Medulla oblongata (tissue), 1 donor: Measurements from ENCODE around the gene ISY1.
"Not testable (repeated sequence)": the region's sequence is repeated elsewhere in the genome, so short reads cannot be mapped to it uniquely, and the experiment has no call there.

Experiments
- DNase-seq: peaks from one replicate; pipeline ENCODE4 v3.0.0-alpha.2; 2015; ENCODE audit errors: extremely low spot score

Gene ISY1

GRCh38 chr3:129166579-129167332 is 5.9 kb upstream of the ISY1 start:
- DNase-seq: no peak

- DNase-seq: not testable (repeated sequence)
These were observed 4.7 kb upstream of the ISY1 start for GRCh38 chr3:129165594-129165993.

DNA sequence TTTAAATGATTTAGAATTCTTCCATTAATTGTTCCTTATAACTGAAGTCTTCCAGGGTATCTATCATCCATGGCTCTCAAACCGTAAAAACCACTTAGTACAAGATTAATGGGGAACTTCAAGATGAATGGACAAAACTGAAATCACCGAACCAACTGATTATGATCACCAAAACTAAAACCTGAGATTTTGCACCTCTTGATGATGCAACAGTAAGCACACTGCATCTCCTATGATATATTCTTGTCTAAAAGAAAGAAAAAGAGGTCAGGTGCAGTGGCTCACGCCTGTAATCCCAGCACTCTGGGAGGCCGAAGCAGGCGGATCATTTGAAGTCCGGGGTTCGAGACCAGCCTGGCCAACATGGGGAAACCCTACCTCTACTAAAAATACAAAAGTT is 3.6 kb upstream of the ISY1 start:
- no peak for DNase-seq

DNA sequence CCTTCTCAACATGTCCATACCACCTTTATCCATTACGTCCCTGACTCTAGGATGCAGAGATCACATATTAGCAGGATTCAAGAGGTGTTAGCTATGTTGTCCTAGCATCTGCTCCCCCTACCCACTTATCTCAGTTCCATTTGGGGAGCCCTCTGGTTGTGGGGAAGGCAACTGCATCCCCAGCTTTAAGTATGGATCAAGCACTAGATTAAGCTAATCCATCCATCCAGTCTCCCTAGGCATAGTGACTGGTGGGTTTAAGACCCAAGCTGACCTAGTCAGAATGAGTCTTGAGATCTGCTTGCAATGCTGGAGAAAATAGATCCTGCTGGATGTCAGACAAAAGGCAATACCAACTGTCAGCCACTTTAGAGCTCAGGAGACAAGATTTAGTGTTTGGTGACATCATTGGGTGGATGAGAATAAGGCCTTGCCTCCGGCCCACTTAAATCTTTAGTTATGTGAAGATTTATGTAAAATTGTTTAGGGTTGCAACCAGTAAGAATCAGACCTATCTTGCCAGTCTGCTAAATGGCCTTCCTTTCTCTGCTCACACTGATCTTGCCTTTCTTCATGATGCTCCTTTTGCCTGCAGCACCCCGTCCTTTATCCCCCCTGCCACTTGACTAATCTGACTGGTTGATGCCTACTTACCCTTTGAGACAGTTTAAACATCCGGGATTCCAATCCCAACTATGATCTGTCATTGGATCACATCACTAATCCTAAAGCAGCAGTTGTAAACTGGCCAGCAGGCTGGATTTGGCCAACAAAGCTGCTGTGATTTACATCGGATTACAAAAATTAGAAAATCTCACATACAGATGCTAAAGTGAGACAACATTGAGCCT is 2.1 kb upstream of the ISY1 start:
- DNase-seq: no peak

DNA sequence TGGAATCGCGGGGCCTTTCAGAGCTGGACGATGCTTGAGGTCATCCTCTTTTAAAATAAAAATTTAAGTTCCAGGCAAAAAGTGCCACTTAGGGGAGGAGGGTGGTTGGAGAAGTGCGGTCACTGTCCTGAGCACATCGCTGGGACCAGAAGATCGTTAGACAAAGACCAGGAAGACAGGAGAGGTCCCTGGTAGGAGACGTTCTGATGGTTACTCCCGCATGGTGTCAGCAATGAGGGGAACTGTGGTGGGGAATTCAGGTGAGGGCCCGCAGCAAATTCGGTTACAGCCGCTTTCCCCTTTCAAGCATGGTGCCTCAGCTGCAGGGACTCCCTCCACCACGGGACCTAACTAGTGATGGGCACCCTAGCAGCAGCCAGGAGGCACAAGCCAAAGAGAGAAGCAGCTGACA is 1.0 kb upstream of the ISY1 start:
- DNase-seq: peak; percentile 9

- no peak for DNase-seq
These were observed 16.1 kb downstream of the ISY1 start for GRCh38 chr3:129144786-129145185.

DNA sequence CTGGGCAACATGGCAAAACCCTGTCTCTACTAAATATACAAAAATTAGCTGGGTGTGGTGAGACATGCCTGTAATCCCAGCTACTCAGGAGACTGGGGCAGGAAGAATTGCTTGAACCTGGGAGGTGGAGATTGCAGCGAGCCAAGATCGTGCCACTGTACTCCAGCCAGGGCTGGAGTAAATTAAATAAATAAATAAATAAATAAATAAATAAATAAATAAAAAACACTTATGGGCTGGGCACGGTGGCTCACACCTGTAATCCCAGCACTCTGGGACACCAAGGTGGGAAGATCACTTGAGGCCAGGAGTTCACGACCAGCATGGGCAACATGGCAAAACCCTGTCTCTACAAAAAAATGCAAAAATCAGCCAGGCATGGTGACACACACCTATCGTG is 19.9 kb downstream of the ISY1 start:
- DNase-seq: not testable (repeated sequence)

DNA sequence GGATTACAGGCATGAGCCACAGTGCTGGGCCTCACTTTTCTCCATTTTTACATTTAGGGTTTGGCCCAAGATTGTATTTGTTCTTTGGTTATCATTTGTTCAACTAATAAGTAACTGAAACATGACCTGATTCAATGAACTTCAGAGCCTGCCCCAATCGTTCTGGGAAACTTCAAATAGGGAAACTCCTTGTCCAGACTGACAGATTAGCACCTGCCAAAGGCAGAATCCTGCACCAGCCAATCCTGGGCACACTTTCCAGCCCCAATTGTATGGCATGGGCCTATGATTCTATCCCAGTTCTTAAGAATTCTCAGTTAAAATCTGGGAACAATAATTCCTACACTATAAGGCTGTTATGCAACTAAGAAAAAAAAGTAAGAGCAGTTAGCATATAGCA is 21.0 kb downstream of the ISY1 start:
- DNase-seq: no peak

DNA sequence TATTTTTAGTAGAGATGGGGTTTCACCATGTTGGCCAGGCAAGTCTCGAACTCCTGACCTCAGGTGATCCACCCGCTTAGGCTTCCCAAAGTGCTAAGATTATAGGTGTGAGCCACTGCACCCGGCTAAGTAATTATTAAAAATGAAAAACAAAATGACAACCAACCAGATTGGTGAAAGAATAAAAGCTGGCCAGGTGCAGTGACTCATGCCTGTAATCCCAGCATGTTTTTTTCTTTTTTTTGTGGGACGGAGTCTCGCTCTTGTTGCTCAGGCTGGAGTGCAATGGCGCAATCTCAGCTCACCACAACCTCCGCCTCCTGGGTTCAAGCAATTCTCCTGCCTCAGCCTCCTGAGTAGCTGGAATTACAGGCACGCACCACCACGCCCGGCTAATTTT is 24.6 kb downstream of the ISY1 start:
- DNase-seq: not testable (repeated sequence)

GRCh38 chr3:129132097-129132866 is 28.6 kb downstream of the ISY1 start:
- no peak for DNase-seq

DNA sequence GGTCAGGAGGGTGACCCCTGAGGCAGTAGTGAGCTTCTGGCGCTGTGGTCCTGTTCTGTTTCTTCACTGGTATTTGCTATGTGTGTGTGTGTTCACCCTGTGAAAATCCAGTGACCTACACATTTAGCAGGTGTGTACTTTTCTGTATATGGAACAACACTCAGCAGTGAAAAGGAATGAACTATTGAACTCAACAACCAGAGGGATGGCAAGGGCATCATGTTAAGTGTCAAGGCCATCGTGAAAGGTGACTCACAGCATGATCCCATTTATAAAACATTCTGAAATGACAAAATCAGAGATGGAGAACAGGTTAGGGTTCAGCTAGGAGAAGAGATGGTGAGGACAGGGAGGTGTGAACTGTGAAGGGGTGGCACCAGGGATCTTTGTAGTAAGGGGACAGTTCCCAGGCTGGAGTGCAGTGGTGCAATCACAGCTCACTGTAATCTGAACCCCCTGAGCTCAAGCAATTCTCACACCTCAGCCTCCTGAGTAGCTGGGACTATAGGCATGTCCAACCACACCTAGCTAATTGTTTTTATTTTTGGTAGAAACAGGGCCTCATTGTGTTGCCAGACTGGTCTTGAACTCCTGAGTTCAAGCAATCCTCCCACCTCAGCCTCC is 29.3 kb downstream of the ISY1 start:
- DNase-seq: no peak

GRCh38 chr3:129130291-129130813 is 30.5 kb downstream of the ISY1 start:
- DNase-seq: no peak

DNA sequence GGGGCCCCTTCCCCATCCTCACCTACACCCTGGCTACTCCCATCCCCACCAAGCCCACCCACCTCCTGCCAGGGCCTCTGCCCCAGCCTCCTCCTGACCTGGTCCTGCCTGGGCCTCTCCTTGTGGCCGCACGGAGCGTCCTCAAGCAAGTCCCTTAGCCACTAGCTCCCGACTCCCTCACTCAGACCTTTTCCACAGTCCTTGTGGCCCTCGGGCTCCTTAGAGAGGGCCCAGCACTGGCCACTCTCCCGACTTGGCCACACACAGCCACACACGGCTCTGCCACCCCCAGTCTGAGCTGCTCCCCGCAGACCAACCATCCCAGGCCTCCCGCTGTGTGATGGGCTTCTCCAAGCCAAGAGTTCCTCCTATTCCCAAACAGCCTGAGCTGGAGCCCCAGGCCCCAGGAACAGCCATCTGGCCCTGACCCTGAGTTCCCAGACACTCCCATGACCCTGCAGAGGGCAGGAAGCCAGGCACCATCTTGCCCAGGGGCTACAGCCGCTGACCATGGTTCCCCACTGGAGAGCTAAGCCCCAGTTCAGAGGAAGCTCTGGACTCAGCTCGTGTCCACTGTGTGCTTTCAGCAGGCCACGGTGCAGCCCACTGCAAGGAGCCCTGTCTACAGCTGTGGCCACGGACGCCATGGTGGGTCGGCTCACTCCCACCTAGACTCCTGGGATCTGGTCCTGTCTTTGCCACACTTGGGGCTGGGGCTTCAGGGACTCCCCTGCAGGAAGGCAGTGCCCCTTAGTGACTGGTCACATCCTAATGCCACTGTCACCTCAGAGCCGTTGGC is 32.3 kb downstream of the ISY1 start:
- DNase-seq: no peak

- no peak for DNase-seq
These were observed 34.1 kb downstream of the ISY1 start for GRCh38 chr3:129126726-129127280.

DNA sequence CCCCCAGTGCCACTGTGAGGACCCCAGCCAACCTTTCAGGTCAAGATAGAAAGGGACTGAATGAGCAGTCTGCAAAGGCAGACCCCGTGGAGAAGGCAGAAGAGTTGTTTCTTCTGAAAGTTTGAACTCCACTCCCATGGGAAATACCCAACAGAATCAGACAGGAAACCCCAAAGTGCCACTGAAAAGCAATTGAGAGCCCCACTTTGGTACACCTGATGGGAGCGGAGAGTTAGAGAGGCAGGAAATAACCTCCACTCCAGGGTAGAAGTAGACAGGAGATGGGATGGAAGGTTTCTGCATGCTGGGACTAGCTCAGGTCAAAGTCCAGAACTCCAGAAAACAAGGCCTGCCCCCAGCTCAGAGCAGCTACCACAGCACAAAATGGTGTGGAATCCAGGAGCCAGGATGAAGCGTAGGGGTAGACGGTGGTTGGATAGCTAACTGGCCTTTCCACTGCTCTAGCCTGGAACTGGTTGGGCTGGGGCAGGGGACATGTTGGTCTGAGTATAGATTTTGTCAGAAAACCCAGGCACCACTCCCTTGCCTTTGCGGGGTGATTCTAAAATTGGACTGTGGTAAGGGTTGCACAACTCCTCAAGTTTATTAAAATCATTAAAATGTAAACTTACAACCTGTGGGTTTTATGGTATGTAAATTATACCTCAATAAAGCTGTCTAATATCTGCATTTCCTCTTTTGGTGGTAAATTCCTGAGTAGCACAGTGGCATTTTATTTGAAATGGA is 37.4 kb downstream of the ISY1 start:
- DNase-seq: no peak

GRCh38 chr3:129122412-129123011 is 38.4 kb downstream of the ISY1 start:
- DNase-seq: peak; percentile 10

GRCh38 chr3:129121792-129122411 is 39.0 kb downstream of the ISY1 start, which contains the start of gene RAB43:
RAB43 (minus strand) TSS chr3:129121804; CDS start chr3:129121489, 315 bp downstream.
- DNase-seq: peak; percentile 76

DNA sequence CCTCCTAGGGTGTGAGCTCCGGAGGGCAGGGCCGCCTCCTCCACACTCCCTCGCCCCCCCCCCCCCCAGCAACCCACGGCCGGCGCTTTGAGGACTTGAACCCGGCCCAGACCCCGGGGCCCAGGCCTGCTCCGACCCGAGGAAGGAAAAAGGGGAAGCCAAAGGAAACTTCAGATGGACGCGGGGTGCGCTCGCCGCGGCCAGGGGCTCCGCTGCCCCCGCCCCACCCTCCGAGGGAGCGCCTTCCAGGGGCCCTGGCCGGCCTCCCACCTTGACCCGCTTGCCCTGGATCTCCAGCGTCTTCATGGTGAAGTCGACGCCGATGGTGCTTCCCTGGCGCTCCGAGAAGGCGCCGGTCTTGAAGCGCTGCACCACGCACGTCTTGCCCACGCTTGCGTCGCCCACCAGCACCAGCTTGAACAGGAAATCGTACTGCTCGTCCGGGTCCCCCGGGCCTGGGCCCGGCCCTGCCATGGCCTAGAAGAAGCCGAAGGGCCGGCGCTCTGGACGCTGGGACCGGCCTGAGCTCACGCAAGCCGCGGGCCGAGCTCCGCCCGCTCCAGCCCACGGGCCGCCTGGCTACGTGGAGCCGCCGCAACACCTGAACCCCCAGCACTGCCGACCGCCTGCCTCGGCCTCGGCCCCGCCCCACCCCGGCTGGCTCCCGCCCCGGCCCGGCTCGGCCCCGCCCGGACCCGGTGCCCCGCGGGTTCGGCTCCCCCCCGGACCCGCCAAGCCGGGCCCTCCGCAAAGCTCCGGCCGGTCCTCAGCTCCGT is 39.7 kb downstream of the ISY1 start:
- DNase-seq: no peak
